K562 (cell line): ENCODE data around the gene NAT14. TPM values are rescaled to one million over a fixed set of nuclear protein-coding genes. Genes with fewer than 3 reads are reported as not detected.

Experiments
- ATAC-seq: fragments of 200-7000 bp; cut with Tn5 transposase; 3 replicates; pipeline ENCODE4 v1.9.1; 2020; ENCODE audit warnings: moderate library complexity
- BruUV-seq: library from RNA; stranded (reverse); fragments of 400-500 nt; replicated peaks from 2 replicates; lab custom pipeline; 2021; lab: Mats Ljungman, UMichigan
- CTCF ChIA-PET: fragments of 300-600 bp; formaldehyde crosslinking; extraction: SDS; loops from one replicate; lab custom pipeline; 2021; ENCODE audit warnings: low intra/inter-chr PET ratio; lab: Yijun Ruan, JAX
- POLR2A ChIA-PET: fragments of 300-600, 350-650 bp; sonication (Branson Sonifier 250); formaldehyde crosslinking; extraction: SDS; loops from one replicate; lab custom pipeline; 2021; ENCODE audit warnings: antibody characterized with exemption, inconsistent platforms; lab: Yijun Ruan, JAX
- DNase-seq, 4 experiments: peaks; one replicate each; pipeline versions ENCODE4 v3.0.0 to v3.0.0-alpha.2; 2011 to 2018; ENCODE audit warnings: low spot score in 3 of 4, mixed read lengths in 3 of 4; ENCODE audit errors: extremely low read depth in 1 of 4
- FAIRE-seq: peaks from 2 replicates; lab custom pipeline; 2011; peaks lifted over from hg19 to GRCh38; lab: Jason Lieb, UNC
- H2AFZ ChIP-seq: 2 replicates; pipeline ENCODE4 v1.6.0; 2011; ENCODE audit warnings: low read depth, low read length, control low read depth, inconsistent platforms
- H3K27ac ChIP-seq: fragments of 200-600 bp; 3 replicates; pipeline ENCODE4 v1.8.0; 2011; ENCODE audit warnings: low read depth, mild to moderate bottlenecking, control low read depth, inconsistent platforms, low read length, moderate library complexity, mixed read lengths; ENCODE audit errors: extremely low read depth
- H3K27me3 ChIP-seq, 2 experiments: fragments of 300-600 bp in 1 of 2; 2 replicates in 1 of 2; 3 replicates in 1 of 2; pipeline versions ENCODE4 v1.6.0 to v1.8.0; 2011; ENCODE audit warnings: inconsistent platforms in 2 of 2, low read length in 2 of 2, mild to moderate bottlenecking in 1 of 2, mixed read lengths in 1 of 2, moderate library complexity in 1 of 2; ENCODE audit not compliant: control insufficient read depth in 2 of 2, insufficient read depth in 2 of 2
- H3K36me3 ChIP-seq: fragments of 300-600 bp; 3 replicates; pipeline ENCODE4 v1.8.0; 2011; ENCODE audit warnings: mild to moderate bottlenecking, low read length, inconsistent platforms; ENCODE audit not compliant: control insufficient read depth, insufficient read depth
- H3K4me1 ChIP-seq, 2 experiments: fragments of 200-600 bp in 1 of 2; replicated peaks in 1 of 2; 2 replicates in 1 of 2; 3 replicates in 1 of 2; pipeline versions ENCODE4 v1.5.1 to v1.8.0; 2011; ENCODE audit warnings: inconsistent platforms in 2 of 2, low read length in 2 of 2, mild to moderate bottlenecking in 1 of 2, mixed read lengths in 1 of 2, moderate library complexity in 1 of 2; ENCODE audit not compliant: control insufficient read depth in 2 of 2, insufficient read depth in 2 of 2
- H3K4me2 ChIP-seq: 2 replicates; pipeline ENCODE4 v1.6.1; 2011; ENCODE audit warnings: low read length, control low read depth, inconsistent platforms, mixed read lengths; ENCODE audit not compliant: insufficient read depth
- H3K4me3 ChIP-seq: fragments of 200-600 bp; sonication (generic), shearing (Covaris generic); 2 replicates; pipeline ENCODE4 v1.5.1; 2016; ENCODE audit warnings: control low read depth, inconsistent platforms
- H3K79me2 ChIP-seq: fragments of 200-600 bp; 3 replicates; pipeline ENCODE4 v1.8.0; 2011; ENCODE audit warnings: low read length, inconsistent platforms; ENCODE audit not compliant: control insufficient read depth, insufficient read depth
- H3K9ac ChIP-seq, 2 experiments: 2 replicates each; pipeline versions ENCODE4 v1.6.0 to v1.6.1; 2011; ENCODE audit warnings: low read depth in 2 of 2, low read length in 2 of 2, control low read depth in 1 of 2, inconsistent platforms in 1 of 2, mild to moderate bottlenecking in 1 of 2, mixed read lengths in 1 of 2; ENCODE audit not compliant: insufficient read depth in 1 of 2
- H3K9me1 ChIP-seq: one replicate; pipeline ENCODE4 v1.6.0; 2011; ENCODE audit warnings: inconsistent platforms, mild to moderate bottlenecking, low read length, moderate library complexity; ENCODE audit not compliant: control insufficient read depth, insufficient read depth
- H3K9me3 ChIP-seq: replicated peaks from 2 replicates; pipeline ENCODE4 v1.5.1; 2011; ENCODE audit warnings: low read depth, low read length, inconsistent platforms; ENCODE audit not compliant: control insufficient read depth, insufficient read depth
- H4K20me1 ChIP-seq: replicated peaks from 2 replicates; pipeline ENCODE4 v1.6.1; 2011; ENCODE audit warnings: low read length, inconsistent platforms, mixed read lengths; ENCODE audit not compliant: control insufficient read depth, insufficient read depth
- CBFA2T2 ChIP-seq: fragments of 450-650 bp; conservative IDR thresholded peaks from 2 replicates; pipeline ENCODE4 v1.6.1; 2017; ENCODE audit warnings: mild to moderate bottlenecking
- EGR1 ChIP-seq: fragments of 450-650 bp; conservative IDR thresholded peaks from 2 replicates; pipeline ENCODE4 v1.6.1; 2017; ENCODE audit warnings: mild to moderate bottlenecking
- RBM15 ChIP-seq: fragments of 200-400 bp; formaldehyde crosslinking; IDR thresholded peaks from 2 replicates; pipeline ENCODE4 v1.6.1; 2018; ENCODE audit warnings: mild to moderate bottlenecking, low read length, moderate library complexity; ENCODE audit not compliant: insufficient read depth
- WGBS: fragments of 100-300 bp; shearing (Covaris generic); methylation state at CpG from one replicate; pipeline ENCODE4 v1.1.6; 2016; ENCODE audit warnings: low coverage, mixed read lengths; ENCODE audit not compliant: insufficient coverage; ENCODE audit errors: missing lambda C conversion rate; 5-methylcytosine and 5-hydroxymethylcytosine counted together
- in situ Hi-C: fragments of 300-500 bp; cut with MboI; formaldehyde crosslinking; loops from 4 replicates; pipeline ENCODE4 v1.15.0; 2018; ENCODE audit warnings: inconsistent platforms, mixed read lengths
- intact Hi-C: fragments of 100-400 bp; cut with micrococcal nuclease; formaldehyde crosslinking; loops from 2 replicates; pipeline ENCODE4 v1.14.2; 2022
- polyA plus RNA-seq, 8 experiments: library from polyadenylated mRNA; depleted of rRNA in 4 of 8; stranded (reverse) in 5 of 8; unstranded in 3 of 8; fragments of >200 nt; fragmentation: Nextera tagmentation in 2 of 8; fragmentation: Illumina TruSeq in 1 of 8; extraction: Ambion mirVana in 2 of 8; extraction: Trizol in 1 of 8; gene quantifications; 2 replicates each; pipeline versions ENCODE4 v1.2.1 to v1.2.3, GENCODE V29; 2011 to 2014; ENCODE audit warnings: inconsistent platforms in 1 of 8, missing spikeins in 1 of 8
- total RNA-seq, 7 experiments: library from RNA; depleted of rRNA in 6 of 7; stranded (reverse); fragments of >200 nt in 6 of 7; fragmentation: Illumina TruSeq in 2 of 7; extraction: Trizol in 2 of 7; gene quantifications; 2 replicates each; pipeline versions ENCODE4 v1.2.1 to v1.2.3, GENCODE V29; 2011 to 2021; ENCODE audit warnings: low replicate concordance in 1 of 7

NAT14 gene
- total and polyA plus RNA-seq, 9 of the 15 experiments (the other 6 are each of a cell fraction or from before 2014, with no cell fraction given), result 2.4 to 77.0 (median 26.7) TPM

DNA sequence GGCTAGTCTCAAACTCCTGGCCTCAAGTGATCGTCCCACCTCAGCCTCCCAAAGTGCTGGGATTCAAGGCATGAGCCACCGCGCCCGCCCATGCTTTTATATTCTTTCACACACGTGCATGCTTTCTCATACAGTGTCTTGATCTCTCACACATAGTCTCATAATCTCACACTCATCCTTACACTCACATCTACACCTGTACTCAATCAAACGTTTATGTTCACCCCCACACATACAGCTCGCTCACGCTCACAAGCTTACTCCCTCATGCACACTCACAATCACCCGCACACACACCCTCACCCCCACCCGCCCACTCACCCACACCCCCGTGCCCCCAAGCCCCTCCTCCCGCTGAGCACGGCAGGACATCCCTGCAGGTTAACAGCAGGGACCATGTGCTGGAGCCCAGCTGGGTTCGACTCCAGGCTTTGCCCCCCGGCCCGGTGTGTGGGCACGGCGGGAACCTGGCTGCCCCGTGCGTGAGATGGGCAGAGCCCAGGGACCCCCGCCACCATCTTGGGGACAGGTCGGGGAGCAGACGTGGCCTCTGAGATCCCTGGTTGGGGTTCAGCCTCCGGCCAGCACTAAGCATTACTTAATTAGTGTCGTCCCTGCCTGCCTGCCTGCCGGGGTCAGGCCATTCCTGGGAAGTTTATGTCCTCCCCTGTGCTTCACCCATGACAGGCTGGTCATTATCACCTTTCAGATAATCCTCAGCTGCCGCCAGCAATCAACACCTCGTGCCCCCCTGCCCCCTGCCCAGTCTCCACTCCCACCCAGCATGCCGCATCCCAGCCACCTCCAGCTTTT is 40.5 kb downstream of the NAT14 start:
- Histone ChIP-seq H4K20me1 (no peaks in the 10 kb centered on the region), H3K9me3 (peaks cover 12% of the 10 kb centered on the region), H3K9me1 (no peaks in the 10 kb centered on the region), H3K4me2 (no peak overlapping the region), H3K9ac (peak overlapping the region in 1 of 2 experiments; percentile 71; a peak in 2 of 4 replicates), H3K79me2 (no peaks in the 10 kb centered on the region), H3K36me3 (no peaks in the 10 kb centered on the region), H3K4me3 (no peak overlapping the region), H3K4me1 (peaks cover 0 to 30% of the 10 kb centered on the region in 2 experiments; a peak in 4 of 5 replicates), H3K27me3 (no peaks in the 10 kb centered on the region; a peak in 2 of 5 replicates), H2AFZ (no peak overlapping the region), H3K27ac (no peak overlapping the region)
- TF ChIP-seq EGR1 (peak; percentile 39; the same call in 1 of the 2 replicates), CBFA2T2 (no peak), RBM15 (no peak)
- ChIA-PET CTCF (no interaction called here), POLR2A (no interaction called here)
- no peak for FAIRE-seq
- 20% methylated on average over 26 of the region's 29 CpGs for whole genome bisulfite sequencing
- no peak for ATAC-seq
- in situ Hi-C loops, result no loop called here
- intact Hi-C loops, result no loop called here
- no TSS peak for BruUV-seq
- DNase-seq, result no peak
